H9 (cell line): ENCODE results near the gene CHST15. TPM values are rescaled to one million over a fixed set of nuclear protein-coding genes. Genes with fewer than 3 reads are reported as not detected.
"Not testable (repeated sequence)": the region's sequence is repeated elsewhere in the genome, so short reads cannot be mapped to it uniquely, and the experiment has no call there.

Experiments
- DNase-seq: peaks from one replicate; pipeline ENCODE4 v3.0.0-alpha.2; 2017
- H2AFZ ChIP-seq: one replicate; pipeline ENCODE4 v1.6.1; 2013; ENCODE audit warnings: mild to moderate bottlenecking, low read length, control low read depth, moderate library complexity
- H2AK5ac ChIP-seq: 2 replicates; pipeline ENCODE4 v1.6.1; 2013; ENCODE audit warnings: low read length, control low read depth, mixed read lengths; ENCODE audit not compliant: insufficient read length
- H2BK120ac ChIP-seq: one replicate; pipeline ENCODE4 v1.6.1; 2013; ENCODE audit warnings: low read depth, mild to moderate bottlenecking, low read length, control low read depth, inconsistent platforms; ENCODE audit not compliant: poor library complexity, severe bottlenecking
- H2BK12ac ChIP-seq: 2 replicates; pipeline ENCODE4 v1.6.1; 2013; ENCODE audit warnings: low read length, control low read depth, mixed read lengths, low read depth; ENCODE audit not compliant: insufficient read length
- H2BK15ac ChIP-seq: 2 replicates; pipeline ENCODE4 v1.6.1; 2013; ENCODE audit warnings: low read depth, low read length, control low read depth
- H2BK20ac ChIP-seq: one replicate; pipeline ENCODE4 v1.6.1; 2013; ENCODE audit warnings: low read depth, mild to moderate bottlenecking, low read length, control low read depth, inconsistent platforms; ENCODE audit not compliant: poor library complexity, severe bottlenecking
- H2BK5ac ChIP-seq: 2 replicates; pipeline ENCODE4 v1.6.1; 2013; ENCODE audit warnings: low read length, control low read depth, mixed read lengths; ENCODE audit not compliant: insufficient read length
- H3K14ac ChIP-seq: 2 replicates; pipeline ENCODE4 v1.6.1; 2013; ENCODE audit warnings: low read length, control low read depth; ENCODE audit not compliant: insufficient read depth
- H3K18ac ChIP-seq: 2 replicates; pipeline ENCODE4 v1.6.1; 2013; ENCODE audit warnings: low read depth, mild to moderate bottlenecking, mixed read lengths, low read length, control low read depth; ENCODE audit not compliant: insufficient read length
- H3K23ac ChIP-seq: 2 replicates; pipeline ENCODE4 v1.6.1; 2013; ENCODE audit warnings: low read length, control low read depth, mixed read lengths, low read depth; ENCODE audit not compliant: insufficient read length
- H3K23me2 ChIP-seq: 2 replicates; pipeline ENCODE4 v1.6.1; 2013; ENCODE audit warnings: low read depth, mild to moderate bottlenecking, mixed read lengths, low read length, control low read depth; ENCODE audit not compliant: insufficient read length, poor library complexity, severe bottlenecking
- H3K27ac ChIP-seq: 2 replicates; pipeline ENCODE4 v1.5.1; 2013; ENCODE audit warnings: low read length, control low read depth, mixed read lengths, low read depth; ENCODE audit not compliant: insufficient read length
- H3K27me3 ChIP-seq: 2 replicates; pipeline ENCODE4 v1.6.1; 2013; ENCODE audit warnings: low read length, control low read depth, inconsistent platforms; ENCODE audit not compliant: insufficient read depth
- H3K4ac ChIP-seq: 2 replicates; pipeline ENCODE4 v1.6.1; 2013; ENCODE audit warnings: low read depth, mild to moderate bottlenecking, control low read depth, inconsistent platforms, low read length, moderate library complexity
- H3K4me1 ChIP-seq: 2 replicates; pipeline ENCODE4 v1.6.1; 2013; ENCODE audit warnings: low read length, control low read depth, inconsistent platforms; ENCODE audit not compliant: insufficient read depth
- H3K4me2 ChIP-seq: 2 replicates; pipeline ENCODE4 v1.6.1; 2013; ENCODE audit warnings: low read length, control low read depth, mixed read lengths; ENCODE audit not compliant: insufficient read length, insufficient read depth
- H3K56ac ChIP-seq: 2 replicates; pipeline ENCODE4 v1.6.1; 2013; ENCODE audit warnings: low read depth, mild to moderate bottlenecking, mixed read lengths, low read length, control low read depth; ENCODE audit not compliant: insufficient read length
- H3K79me1 ChIP-seq: 2 replicates; pipeline ENCODE4 v1.6.1; 2013; ENCODE audit warnings: low read depth, mild to moderate bottlenecking, moderate library complexity, low read length, control low read depth, inconsistent platforms; ENCODE audit not compliant: insufficient read depth, poor library complexity, severe bottlenecking
- H3K79me2 ChIP-seq: 2 replicates; pipeline ENCODE4 v1.6.1; 2013; ENCODE audit warnings: low read length, control low read depth, inconsistent platforms; ENCODE audit not compliant: insufficient read depth
- H3K9ac ChIP-seq: 2 replicates; pipeline ENCODE4 v1.6.1; 2013; ENCODE audit warnings: low read length, control low read depth, mixed read lengths; ENCODE audit not compliant: insufficient read length; ENCODE audit errors: extremely low read depth
- H3K9me3 ChIP-seq: one replicate; pipeline ENCODE4 v1.6.1; 2013; ENCODE audit warnings: low read depth, low read length, inconsistent platforms; ENCODE audit not compliant: control insufficient read depth
- H3T11ph ChIP-seq: one replicate; pipeline ENCODE4 v1.6.1; 2013; ENCODE audit warnings: mild to moderate bottlenecking, low read length, control low read depth, inconsistent platforms
- H4K20me1 ChIP-seq: one replicate; pipeline ENCODE4 v1.6.1; 2013; ENCODE audit not compliant: control insufficient read depth, insufficient read length, insufficient read depth
- H4K5ac ChIP-seq: 2 replicates; pipeline ENCODE4 v1.6.1; 2013; ENCODE audit warnings: low read depth, mild to moderate bottlenecking, mixed read lengths, low read length, control low read depth; ENCODE audit not compliant: insufficient read length
- H4K8ac ChIP-seq: replicated peaks from 2 replicates; pipeline ENCODE4 v1.6.1; 2013; ENCODE audit warnings: low read length, control low read depth, mixed read lengths, low read depth; ENCODE audit not compliant: insufficient read length
- H4K91ac ChIP-seq: 2 replicates; pipeline ENCODE4 v1.6.1; 2013; ENCODE audit warnings: low read depth, mild to moderate bottlenecking, moderate library complexity, mixed read lengths, low read length, control low read depth; ENCODE audit not compliant: insufficient read length
- H3K27ac Mint-ChIP-seq, 3 experiments: 2 replicates in 2 of 3; 3 replicates in 1 of 3; pipeline ENCODE4 v1.8.0; 2020 to 2021; ENCODE audit warnings: mixed read lengths in 3 of 3, mild to moderate bottlenecking in 1 of 3, moderate library complexity in 1 of 3
- H3K27me3 Mint-ChIP-seq: 2 replicates; pipeline ENCODE4 v1.8.0; 2021; ENCODE audit warnings: low read depth, mild to moderate bottlenecking, moderate library complexity, mixed read lengths
- H3K36me3 Mint-ChIP-seq, 3 experiments: 2 replicates in 2 of 3; 3 replicates in 1 of 3; pipeline ENCODE4 v1.8.0; 2020 to 2021; ENCODE audit warnings: low read depth in 3 of 3, mixed read lengths in 3 of 3; ENCODE audit not compliant: insufficient read depth in 1 of 3
- H3K4me1 Mint-ChIP-seq, 2 experiments: 2 replicates each; pipeline ENCODE4 v1.8.0; 2020; ENCODE audit warnings: mixed read lengths in 2 of 2
- H3K4me3 Mint-ChIP-seq, 2 experiments: 2 replicates in 1 of 2; 3 replicates in 1 of 2; pipeline ENCODE4 v1.8.0; 2020 to 2021; ENCODE audit warnings: mild to moderate bottlenecking in 2 of 2, mixed read lengths in 2 of 2, moderate library complexity in 1 of 2
- H3K9me3 Mint-ChIP-seq, 2 experiments: 2 replicates in 1 of 2; 3 replicates in 1 of 2; pipeline ENCODE4 v1.8.0; 2020; ENCODE audit warnings: mild to moderate bottlenecking in 2 of 2, mixed read lengths in 2 of 2, moderate library complexity in 1 of 2
- CTCF ChIP-seq: fragments of 200-600 bp; sonication (generic); conservative IDR thresholded peaks from 3 replicates; pipeline ENCODE4 v1.8.0; 2021; ENCODE audit warnings: antibody characterized with exemption, mild to moderate bottlenecking
- WGBS: extraction: QIAGEN DNeasy Blood & Tissue Kit; methylation state at CpG from one replicate; pipeline ENCODE4 v1.1.7; 2013; ENCODE audit warnings: missing lambda C conversion rate, low lambda C conversion rate, mixed read lengths; ENCODE audit not compliant: insufficient read length; ENCODE audit errors: extremely low coverage; 5-methylcytosine and 5-hydroxymethylcytosine counted together
- total RNA-seq: library from RNA; stranded (reverse); gene quantifications from 2 replicates; pipeline ENCODE4 v1.2.1, GENCODE V29; 2021

The CHST15 gene
- total RNA-seq, 1 experiment from 2014 or later, result 8.7 TPM

- Histone ChIP-seq H3K9ac (no peak overlapping the region), H2AK5ac (no peak overlapping the region)
Measured at GRCh38 chr10:124094419-124094785, 1.0 kb upstream of the CHST15 start.

GRCh38 chr10:124093774-124094418, 498 bp upstream of the CHST15 start:
- not testable (repeated sequence) for H3K4me1 ChIP-seq, H4K20me1 ChIP-seq, H3K23ac ChIP-seq, H3T11ph ChIP-seq, H3K9me3 Mint-ChIP-seq, H3K27ac Mint-ChIP-seq, H3K18ac ChIP-seq, H3K9me3 ChIP-seq, H2BK15ac ChIP-seq, H2BK120ac ChIP-seq, H2BK5ac ChIP-seq, H3K56ac ChIP-seq, H3K14ac ChIP-seq, H2BK20ac ChIP-seq, H4K8ac ChIP-seq, H4K5ac ChIP-seq, H3K36me3 Mint-ChIP-seq, H3K79me2 ChIP-seq, H2BK12ac ChIP-seq, H3K27ac ChIP-seq, H4K91ac ChIP-seq, H2AFZ ChIP-seq, H3K4ac ChIP-seq, H2AK5ac ChIP-seq, H3K79me1 ChIP-seq, H3K27me3 ChIP-seq, H3K9ac ChIP-seq
- DNase-seq, result peak; percentile 54
- peaks cover 19% of the 10 kb centered on the region for H3K23me2 ChIP-seq
- Mint-ChIP-seq H3K4me3 (peak overlapping the region; percentile 63 to 83), H3K27me3 (peaks cover 85% of the 10 kb centered on the region), H3K4me1 (peaks cover 11 to 16% of the 10 kb centered on the region in 2 experiments)
- H3K4me2 ChIP-seq, result peak overlapping the region; percentile 44
- no CpG with 5 or more reads among the region's 39 CpGs for WGBS

More at GRCh38 chr10:124094419-124094785, 1.0 kb upstream of the CHST15 start:
- Histone ChIP-seq H3K23ac (no peak overlapping the region), H4K8ac (no peak overlapping the region), H4K20me1 (no peaks in the 10 kb centered on the region), H3K79me1 (no peaks in the 10 kb centered on the region), H2BK120ac (no peak overlapping the region), H3K27ac (no peak overlapping the region), H3K4ac (no peak overlapping the region), H3K9me3 (no peaks in the 10 kb centered on the region), H3K4me2 (no peak overlapping the region), H4K5ac (no peak overlapping the region), H2BK15ac (no peak overlapping the region), H3K56ac (no peak overlapping the region), H3K27me3 (peaks cover 5% of the 10 kb centered on the region; the same call in 1 of the 2 replicates), H3K79me2 (no peaks in the 10 kb centered on the region), H2BK5ac (no peak overlapping the region), H2AFZ (no peak overlapping the region), H3T11ph (no peak overlapping the region), H4K91ac (no peak overlapping the region), H3K4me1 (no peaks in the 10 kb centered on the region), H3K14ac (no peak overlapping the region), H3K18ac (no peak overlapping the region), H3K23me2 (peaks cover 19% of the 10 kb centered on the region), H2BK20ac (no peak overlapping the region), H2BK12ac (no peak overlapping the region)
- Mint-ChIP-seq H3K36me3 (peaks cover 0 to 4% (median 1%) of the 10 kb centered on the region in 3 experiments; a peak in 3 of 7 replicates), H3K9me3 (peaks cover 5 to 6% of the 10 kb centered on the region in 2 experiments), H3K4me1 (peaks cover 14 to 16% of the 10 kb centered on the region in 2 experiments), H3K27ac (no peak overlapping the region), H3K27me3 (peaks cover 84% of the 10 kb centered on the region), H3K4me3 (peak overlapping the region; percentile 63 to 83)
- no CpG with 5 or more reads among the region's 11 CpGs for WGBS
- no peak for TF ChIP-seq CTCF
- DNase-seq, result no peak
